ENCODE measurements around the gene ARID3B. TPM values are rescaled to one million over a fixed set of nuclear protein-coding genes. Genes with fewer than 3 reads are reported as not detected.

The ARID3B gene
- total and polyA plus RNA-seq, 2 of the 4 experiments (the other 2 are of a cell fraction): 2.5 to 5.0 TPM

DNA sequence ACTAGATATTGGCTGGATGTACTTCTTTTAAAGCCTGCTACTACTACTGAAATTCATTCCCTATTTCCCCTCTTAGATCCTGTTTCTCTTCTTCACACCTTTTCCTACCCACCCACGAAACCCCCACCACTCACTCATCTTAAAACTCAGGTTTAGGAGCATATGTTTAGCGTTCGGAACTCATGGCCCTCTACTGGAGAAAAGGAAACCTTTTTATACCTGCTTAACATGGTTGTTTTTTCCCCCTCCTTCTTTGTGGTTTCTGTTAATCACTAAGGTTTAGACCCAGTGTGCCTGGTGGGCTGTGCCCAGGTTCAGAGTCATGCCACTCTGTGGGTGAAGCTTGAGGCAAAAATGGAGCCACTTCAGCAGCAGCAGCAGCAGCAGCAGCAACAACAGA lies 2.6 kb downstream of the ARID3B start:
- DNase-seq: no peak
- H4K20me1 ChIP-seq (ENCODE audit: insufficient read depth, low read length): peaks cover 62% of the 10 kb centered on the region
- no peak overlapping the region for H2BK5ac ChIP-seq (ENCODE audit: low read depth, low read length, poor library complexity, severe bottlenecking)
- H3K27me3 ChIP-seq (ENCODE audit: control insufficient read depth, insufficient read depth, low read length): no peaks in the 10 kb centered on the region
- H3K79me1 ChIP-seq (ENCODE audit: low read depth in 1 of 2, low read length in 2 of 2): peaks cover 23 to 56% of the 10 kb centered on the region in 2 experiments
- no peak overlapping the region for H4K91ac ChIP-seq (ENCODE audit: insufficient read depth, low read depth, low read length)
- H3K14ac ChIP-seq (replicated peaks; ENCODE audit: low read depth, low read length): no peak overlapping the region
- ChIA-PET POLR2A (ENCODE audit: unreplicated experiment) (no interaction called here), CTCF (no interaction called here)
- H3K4me1 ChIP-seq (ENCODE audit: control insufficient read depth, insufficient read depth, low read length): peaks cover 6% of the 10 kb centered on the region
- BruUV-seq (replicated peaks): no TSS peak
- H3K18ac ChIP-seq (ENCODE audit: low read depth, low read length): no peak overlapping the region
- H2BK15ac ChIP-seq (ENCODE audit: low read depth, low read length): no peak overlapping the region
- in situ Hi-C loops (cut with MboI; ENCODE audit: low sequenced_read_pairs): no loop called here
- no peak overlapping the region for H4K5ac ChIP-seq (ENCODE audit: low read depth, low read length)
- no peak overlapping the region for H2AK5ac ChIP-seq (ENCODE audit: low read depth, low read length)
- H2BK20ac ChIP-seq (ENCODE audit: low read depth, low read length): no peak overlapping the region
- no peak for ATAC-seq (ENCODE audit: low read depth)
- no peak overlapping the region for H2BK120ac ChIP-seq (ENCODE audit: low read depth, low read length)
- H3K4me2 ChIP-seq (ENCODE audit: low read depth, low read length): no peak overlapping the region
- H3K56ac ChIP-seq (ENCODE audit: extremely low read depth, insufficient read depth, low read length): no peak overlapping the region
- H3K36me3 ChIP-seq (ENCODE audit: control insufficient read depth, insufficient read depth, low read length): peaks cover 8% of the 10 kb centered on the region
- H3K27ac ChIP-seq (ENCODE audit: insufficient read depth, low read length): no peak overlapping the region
- peaks cover 5% of the 10 kb centered on the region; the same call in 1 of the 2 replicates for H3K9me1 ChIP-seq (ENCODE audit: insufficient read depth, low read length)
- no peak overlapping the region for H3K4me3 ChIP-seq (ENCODE audit: insufficient read depth, low read depth, low read length)
- H3K9ac ChIP-seq (ENCODE audit: low read depth, low read length): no peak overlapping the region
- no peak overlapping the region for H3K23ac ChIP-seq (ENCODE audit: low read depth, low read length)
- dilution Hi-C loops (cut with HindIII; ENCODE audit: low sequenced_read_pairs, unreplicated experiment): no loop called here
- TF ChIP-seq, protein P1, sequence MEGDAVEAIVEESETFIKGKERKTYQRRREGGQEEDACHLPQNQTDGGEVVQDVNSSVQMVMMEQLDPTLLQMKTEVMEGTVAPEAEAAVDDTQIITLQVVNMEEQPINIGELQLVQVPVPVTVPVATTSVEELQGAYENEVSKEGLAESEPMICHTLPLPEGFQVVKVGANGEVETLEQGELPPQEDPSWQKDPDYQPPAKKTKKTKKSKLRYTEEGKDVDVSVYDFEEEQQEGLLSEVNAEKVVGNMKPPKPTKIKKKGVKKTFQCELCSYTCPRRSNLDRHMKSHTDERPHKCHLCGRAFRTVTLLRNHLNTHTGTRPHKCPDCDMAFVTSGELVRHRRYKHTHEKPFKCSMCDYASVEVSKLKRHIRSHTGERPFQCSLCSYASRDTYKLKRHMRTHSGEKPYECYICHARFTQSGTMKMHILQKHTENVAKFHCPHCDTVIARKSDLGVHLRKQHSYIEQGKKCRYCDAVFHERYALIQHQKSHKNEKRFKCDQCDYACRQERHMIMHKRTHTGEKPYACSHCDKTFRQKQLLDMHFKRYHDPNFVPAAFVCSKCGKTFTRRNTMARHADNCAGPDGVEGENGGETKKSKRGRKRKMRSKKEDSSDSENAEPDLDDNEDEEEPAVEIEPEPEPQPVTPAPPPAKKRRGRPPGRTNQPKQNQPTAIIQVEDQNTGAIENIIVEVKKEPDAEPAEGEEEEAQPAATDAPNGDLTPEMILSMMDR (conservative IDR thresholded peaks at IDR 0.05; ENCODE audit: low read depth, low read length): no peak
- TF ChIP-seq MAFK (IDR thresholded peaks at IDR 0.05; ENCODE audit: low read depth, low read length) (no peak), RFX5 (IDR thresholded peaks at IDR 0.05; ENCODE audit: low read depth, low read length) (no peak), BHLHE40 (IDR thresholded peaks at IDR 0.05; ENCODE audit: low read depth, low read length) (no peak), RAD21 (IDR thresholded peaks at IDR 0.05; ENCODE audit: low read length) (no peak), FOS (IDR thresholded peaks at IDR 0.05; ENCODE audit: low read depth, low read length) (no peak), NFE2L2 (IDR thresholded peaks at IDR 0.05; ENCODE audit: low read depth, low read length) (no peak), RCOR1 (IDR thresholded peaks at IDR 0.05; ENCODE audit: insufficient replicate concordance, low read length) (no peak)
- TF ChIP-seq, protein P2, sequence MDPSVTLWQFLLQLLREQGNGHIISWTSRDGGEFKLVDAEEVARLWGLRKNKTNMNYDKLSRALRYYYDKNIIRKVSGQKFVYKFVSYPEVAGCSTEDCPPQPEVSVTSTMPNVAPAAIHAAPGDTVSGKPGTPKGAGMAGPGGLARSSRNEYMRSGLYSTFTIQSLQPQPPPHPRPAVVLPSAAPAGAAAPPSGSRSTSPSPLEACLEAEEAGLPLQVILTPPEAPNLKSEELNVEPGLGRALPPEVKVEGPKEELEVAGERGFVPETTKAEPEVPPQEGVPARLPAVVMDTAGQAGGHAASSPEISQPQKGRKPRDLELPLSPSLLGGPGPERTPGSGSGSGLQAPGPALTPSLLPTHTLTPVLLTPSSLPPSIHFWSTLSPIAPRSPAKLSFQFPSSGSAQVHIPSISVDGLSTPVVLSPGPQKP (IDR thresholded peaks at IDR 0.05; ENCODE audit: borderline replicate concordance, low read depth, low read length): no peak
- intact Hi-C loops (cut with micrococcal nuclease): no loop called here
- no peak overlapping the region for H4K8ac ChIP-seq (ENCODE audit: low read depth in 2 of 2, low read length in 2 of 2)
- no peaks in the 10 kb centered on the region for H3K9me3 ChIP-seq (ENCODE audit: control insufficient read depth, insufficient read depth, low read length)
- no peak overlapping the region for H3K4ac ChIP-seq (ENCODE audit: low read depth, low read length)
- H2AFZ ChIP-seq (replicated peaks; ENCODE audit: low read length, poor library complexity): no peak overlapping the region
- 100% methylated on average over 1 of the region's 3 CpGs; no CpG with 5 or more reads in 1 of the 2 experiments for WGBS, 2 experiments (ENCODE audit: extremely low coverage in 2 of 2, insufficient read length in 1 of 2)
- no peak overlapping the region for H2AK9ac ChIP-seq (replicated peaks; ENCODE audit: low read depth, low read length, poor library complexity)

Measured in IMR-90 (cell line).